ENCODE results near the gene SUSD1.

The SUSD1 gene

GRCh38 chr9:112093147-112093869, 81.8 kb downstream of the SUSD1 start:
- no peak for TF ChIP-seq POLR2AphosphoS5 (IDR thresholded peaks at IDR 0.05; ENCODE audit: borderline replicate concordance, low read depth, low read length)
- no peak for TF ChIP-seq FOXP2 (optimal IDR thresholded peaks at IDR 0.05; ENCODE audit: control extremely low read depth, extremely low read length, insufficient read depth)
- no peak for TF ChIP-seq EZH2 (IDR thresholded peaks at IDR 0.05)
- Histone ChIP-seq H3K9ac (ENCODE audit: insufficient read length) (no peak overlapping the region), H3K27ac (no peak overlapping the region), H3K4me3 (no peak overlapping the region), H3K9me3 (ENCODE audit: low read depth, low read length) (no peaks in the 10 kb centered on the region), H3K36me3 (ENCODE audit: insufficient read depth, low read length) (no peaks in the 10 kb centered on the region)
- no peak for DNase-seq (ENCODE audit: low read depth, low spot score)

- Histone ChIP-seq H3K9me3 (ENCODE audit: low read depth, low read length) (no peaks in the 10 kb centered on the region), H3K27ac (no peak overlapping the region), H3K36me3 (ENCODE audit: insufficient read depth, low read length) (no peaks in the 10 kb centered on the region), H3K9ac (ENCODE audit: insufficient read length) (no peak overlapping the region), H3K4me3 (no peak overlapping the region)
- DNase-seq (ENCODE audit: low read depth, low spot score): no peak
- TF ChIP-seq EZH2 (IDR thresholded peaks at IDR 0.05): no peak
- TF ChIP-seq FOXP2 (optimal IDR thresholded peaks at IDR 0.05; ENCODE audit: control extremely low read depth, extremely low read length, insufficient read depth): no peak
- no peak for TF ChIP-seq POLR2AphosphoS5 (IDR thresholded peaks at IDR 0.05; ENCODE audit: borderline replicate concordance, low read depth, low read length)
Measured at GRCh38 chr9:112091810-112092209, 83.3 kb downstream of the SUSD1 start.

GRCh38 chr9:112087506-112087905, 87.6 kb downstream of the SUSD1 start:
- Histone ChIP-seq H3K27ac (no peak overlapping the region), H3K9me3 (ENCODE audit: low read depth, low read length) (no peaks in the 10 kb centered on the region), H3K36me3 (ENCODE audit: insufficient read depth, low read length) (no peaks in the 10 kb centered on the region), H3K9ac (ENCODE audit: insufficient read length) (no peak overlapping the region), H3K4me3 (no peak overlapping the region)
- DNase-seq (ENCODE audit: low read depth, low spot score): no peak
- no peak for TF ChIP-seq POLR2AphosphoS5 (IDR thresholded peaks at IDR 0.05; ENCODE audit: borderline replicate concordance, low read depth, low read length)
- TF ChIP-seq FOXP2 (optimal IDR thresholded peaks at IDR 0.05; ENCODE audit: control extremely low read depth, extremely low read length, insufficient read depth): no peak
- no peak for TF ChIP-seq EZH2 (IDR thresholded peaks at IDR 0.05)

- no peak for DNase-seq (ENCODE audit: low read depth, low spot score)
- Histone ChIP-seq H3K9ac (ENCODE audit: insufficient read length) (no peak overlapping the region), H3K9me3 (ENCODE audit: low read depth, low read length) (no peaks in the 10 kb centered on the region), H3K36me3 (ENCODE audit: insufficient read depth, low read length) (no peaks in the 10 kb centered on the region), H3K4me3 (no peak overlapping the region), H3K27ac (no peak overlapping the region)
- TF ChIP-seq EZH2 (IDR thresholded peaks at IDR 0.05) (no peak), POLR2AphosphoS5 (IDR thresholded peaks at IDR 0.05; ENCODE audit: borderline replicate concordance, low read depth, low read length) (no peak), FOXP2 (optimal IDR thresholded peaks at IDR 0.05; ENCODE audit: control extremely low read depth, extremely low read length, insufficient read depth) (no peak)
Measured at GRCh38 chr9:112086627-112087026, 88.5 kb downstream of the SUSD1 start.

GRCh38 chr9:112084907-112085306, 90.2 kb downstream of the SUSD1 start:
- no peak for DNase-seq (ENCODE audit: low read depth, low spot score)
- Histone ChIP-seq H3K9ac (ENCODE audit: insufficient read length) (no peak overlapping the region), H3K4me3 (no peak overlapping the region), H3K36me3 (ENCODE audit: insufficient read depth, low read length) (no peaks in the 10 kb centered on the region), H3K27ac (no peak overlapping the region), H3K9me3 (ENCODE audit: low read depth, low read length) (no peaks in the 10 kb centered on the region)
- TF ChIP-seq FOXP2 (optimal IDR thresholded peaks at IDR 0.05; ENCODE audit: control extremely low read depth, extremely low read length, insufficient read depth): no peak
- TF ChIP-seq POLR2AphosphoS5 (IDR thresholded peaks at IDR 0.05; ENCODE audit: borderline replicate concordance, low read depth, low read length): no peak
- TF ChIP-seq EZH2 (IDR thresholded peaks at IDR 0.05): no peak

GRCh38 chr9:112084334-112084733, 90.8 kb downstream of the SUSD1 start:
- no peak for TF ChIP-seq EZH2 (IDR thresholded peaks at IDR 0.05)
- Histone ChIP-seq H3K9ac (ENCODE audit: insufficient read length) (no peak overlapping the region), H3K9me3 (ENCODE audit: low read depth, low read length) (no peaks in the 10 kb centered on the region), H3K27ac (no peak overlapping the region), H3K4me3 (no peak overlapping the region), H3K36me3 (ENCODE audit: insufficient read depth, low read length) (no peaks in the 10 kb centered on the region)
- no peak for DNase-seq (ENCODE audit: low read depth, low spot score)

- DNase-seq (ENCODE audit: low read depth, low spot score): no peak
- Histone ChIP-seq H3K9me3 (ENCODE audit: low read depth, low read length) (no peaks in the 10 kb centered on the region), H3K4me3 (no peak overlapping the region), H3K36me3 (ENCODE audit: insufficient read depth, low read length) (no peaks in the 10 kb centered on the region), H3K9ac (ENCODE audit: insufficient read length) (no peak overlapping the region), H3K27ac (no peak overlapping the region)
- TF ChIP-seq POLR2AphosphoS5 (IDR thresholded peaks at IDR 0.05; ENCODE audit: borderline replicate concordance, low read depth, low read length): no peak
- TF ChIP-seq FOXP2 (optimal IDR thresholded peaks at IDR 0.05; ENCODE audit: control extremely low read depth, extremely low read length, insufficient read depth): no peak
- no peak for TF ChIP-seq EZH2 (IDR thresholded peaks at IDR 0.05)
Measured at GRCh38 chr9:112081918-112082729, 93.0 kb downstream of the SUSD1 start.

- no peak overlapping the region for H3K27ac ChIP-seq
- TF ChIP-seq POLR2AphosphoS5 (IDR thresholded peaks at IDR 0.05; ENCODE audit: borderline replicate concordance, low read depth, low read length): no peak
- no peak for TF ChIP-seq FOXP2 (optimal IDR thresholded peaks at IDR 0.05; ENCODE audit: control extremely low read depth, extremely low read length, insufficient read depth)
- no peak for TF ChIP-seq EZH2 (IDR thresholded peaks at IDR 0.05)
- no peak for DNase-seq (ENCODE audit: low read depth, low spot score)
- H3K9ac ChIP-seq (ENCODE audit: insufficient read length): no peak overlapping the region
- no peaks in the 10 kb centered on the region for H3K9me3 ChIP-seq (ENCODE audit: low read depth, low read length)
- no peak overlapping the region for H3K4me3 ChIP-seq
- H3K36me3 ChIP-seq (ENCODE audit: insufficient read depth, low read length): no peaks in the 10 kb centered on the region
Measured at GRCh38 chr9:112080831-112081542, 94.1 kb downstream of the SUSD1 start.
